GM21528 (cell line): ENCODE measurements around the gene MAP2K6.

Source experiments
- ATAC-seq: cut with Tn5 transposase; IDR thresholded peaks from one replicate; pipeline ENCODE4 v1.9.1; 2021; ENCODE audit warnings: mild to moderate bottlenecking, moderate library complexity; ENCODE audit not compliant: unreplicated experiment, low FRiP score

The MAP2K6 gene

GRCh38 chr17:69414408-69415274, at the start of gene MAP2K6:
Gene MAP2K6 (plus strand): TSS chr17:69414697. CDS start chr17:69414985, 288 bp downstream.
- ATAC-seq: peak; percentile 97

- no peak for ATAC-seq
Observed at GRCh38 chr17:69367298-69367697, 47.2 kb upstream of the MAP2K6 start.

- no peak for ATAC-seq
Observed at GRCh38 chr17:69373069-69373468, 41.4 kb upstream of the MAP2K6 start.

- ATAC-seq: no peak
Observed at GRCh38 chr17:69375229-69375628, 39.3 kb upstream of the MAP2K6 start.

- ATAC-seq: no peak
Observed at GRCh38 chr17:69388822-69389442, 25.6 kb upstream of the MAP2K6 start.

GRCh38 chr17:69390795-69391501, 23.5 kb upstream of the MAP2K6 start:
- ATAC-seq: no peak

GRCh38 chr17:69401251-69401650, 13.2 kb upstream of the MAP2K6 start:
- ATAC-seq: no peak

GRCh38 chr17:69402052-69402451, 12.4 kb upstream of the MAP2K6 start:
- ATAC-seq: no peak

- ATAC-seq: no peak
Observed at GRCh38 chr17:69404399-69404798, 10.1 kb upstream of the MAP2K6 start.

- ATAC-seq: no peak
Observed at GRCh38 chr17:69405096-69405495, 9.4 kb upstream of the MAP2K6 start.

- no peak for ATAC-seq
Observed at GRCh38 chr17:69406941-69407340, 7.6 kb upstream of the MAP2K6 start.

- no peak for ATAC-seq
Observed at GRCh38 chr17:69407759-69408158, 6.7 kb upstream of the MAP2K6 start.

GRCh38 chr17:69410671-69411070, 3.8 kb upstream of the MAP2K6 start:
- ATAC-seq: no peak

- no peak for ATAC-seq
Observed at GRCh38 chr17:69411766-69412165, 2.7 kb upstream of the MAP2K6 start.

- no peak for ATAC-seq
Observed at GRCh38 chr17:69412251-69412671, 2.2 kb upstream of the MAP2K6 start.

- ATAC-seq: no peak
Observed at GRCh38 chr17:69415431-69415830, 934 bp downstream of the MAP2K6 start.

GRCh38 chr17:69417545-69418483, 3.3 kb downstream of the MAP2K6 start:
- no peak for ATAC-seq

GRCh38 chr17:69418535-69418934, 4.0 kb downstream of the MAP2K6 start:
- no peak for ATAC-seq

- ATAC-seq: no peak
Observed at GRCh38 chr17:69423450-69423849, 9.0 kb downstream of the MAP2K6 start.
